Measurements from ENCODE around the gene SYT3. TPM values are rescaled to one million over a fixed set of nuclear protein-coding genes. Genes with fewer than 3 reads are reported as not detected.

The SYT3 gene, protein sequence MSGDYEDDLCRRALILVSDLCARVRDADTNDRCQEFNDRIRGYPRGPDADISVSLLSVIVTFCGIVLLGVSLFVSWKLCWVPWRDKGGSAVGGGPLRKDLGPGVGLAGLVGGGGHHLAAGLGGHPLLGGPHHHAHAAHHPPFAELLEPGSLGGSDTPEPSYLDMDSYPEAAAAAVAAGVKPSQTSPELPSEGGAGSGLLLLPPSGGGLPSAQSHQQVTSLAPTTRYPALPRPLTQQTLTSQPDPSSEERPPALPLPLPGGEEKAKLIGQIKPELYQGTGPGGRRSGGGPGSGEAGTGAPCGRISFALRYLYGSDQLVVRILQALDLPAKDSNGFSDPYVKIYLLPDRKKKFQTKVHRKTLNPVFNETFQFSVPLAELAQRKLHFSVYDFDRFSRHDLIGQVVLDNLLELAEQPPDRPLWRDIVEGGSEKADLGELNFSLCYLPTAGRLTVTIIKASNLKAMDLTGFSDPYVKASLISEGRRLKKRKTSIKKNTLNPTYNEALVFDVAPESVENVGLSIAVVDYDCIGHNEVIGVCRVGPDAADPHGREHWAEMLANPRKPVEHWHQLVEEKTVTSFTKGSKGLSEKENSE
- total RNA-seq (2012; rRNA removed), result not detected in 2 replicates

DNA sequence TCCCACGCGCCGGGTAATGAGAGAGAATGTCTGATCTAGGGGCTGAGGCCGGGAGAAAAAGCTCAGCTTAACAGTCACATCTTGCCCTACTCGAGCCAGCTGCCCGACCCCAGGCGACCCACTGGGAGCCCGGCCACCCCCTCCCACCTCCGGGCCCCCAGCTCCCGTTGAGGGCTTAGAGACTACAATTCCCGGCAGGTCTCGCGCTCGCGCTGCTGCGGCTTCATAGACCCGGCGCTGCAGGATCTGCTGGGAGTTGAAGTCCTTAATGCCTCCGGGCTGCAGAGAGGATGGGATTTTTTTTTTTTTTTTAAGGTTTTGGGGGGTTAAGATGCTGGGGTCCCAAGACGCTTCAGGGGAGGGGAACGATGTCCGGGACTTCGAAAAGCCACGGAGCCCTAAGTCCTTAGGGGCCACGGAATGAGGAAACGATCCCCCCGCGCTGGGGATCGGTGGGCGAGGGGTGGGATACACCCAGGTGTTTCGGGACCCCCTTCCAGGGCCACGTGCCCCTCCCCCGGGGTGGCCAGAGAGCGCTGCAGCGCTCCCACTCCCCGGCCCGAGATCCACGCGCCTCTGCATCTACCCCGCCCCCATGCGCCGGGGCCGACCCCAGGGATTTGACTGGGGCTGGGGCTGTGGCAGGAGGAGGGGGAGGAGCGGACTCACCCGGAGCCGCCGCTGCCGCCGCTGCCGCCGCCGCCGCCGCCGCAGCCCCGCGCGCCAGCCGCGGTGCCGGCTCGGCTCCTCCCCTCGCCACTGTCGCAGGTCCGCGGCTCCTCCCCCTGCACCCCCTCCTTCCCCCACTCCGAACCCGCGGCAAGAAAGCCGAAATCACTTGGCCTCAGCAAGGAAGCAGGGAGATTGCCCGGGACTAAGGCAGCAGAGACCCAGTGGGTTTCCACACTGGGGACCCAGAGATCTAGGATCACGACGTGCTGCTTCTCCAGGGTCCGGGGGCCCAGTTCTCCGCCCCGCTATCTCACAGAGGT lies at the start of gene SYT3:
Gene SYT3, minus strand, starts transcription at position 761 of the 992 bp plus-strand sequence. CDS start 2,470 bp downstream, outside the sequence.
- H3K9me3 ChIP-seq (replicated peaks; ENCODE audit: low read length), result peaks cover 5% of the 10 kb centered on the region
- peak within 1 kb of the TSS; percentile 29 for H3K4me2 ChIP-seq (ENCODE audit: low read length)
- H3K4me3 ChIP-seq (ENCODE audit: low read length), result no peak within 1 kb of the TSS
- peaks cover 17% of the 10 kb centered on the region for H3K27me3 ChIP-seq (ENCODE audit: control insufficient read depth, insufficient read depth, low read length)
- H3K36me3 ChIP-seq (ENCODE audit: insufficient read depth, low read length), result no peaks in the 10 kb centered on the region
- H3K9ac ChIP-seq (ENCODE audit: low read depth, low read length), result no peak within 1 kb of the TSS
- no peaks in the 10 kb centered on the region for H3K4me1 ChIP-seq (ENCODE audit: control insufficient read depth, insufficient read depth, low read length)

- H3K9ac ChIP-seq (ENCODE audit: low read depth, low read length), result no peak overlapping the region
- H3K4me2 ChIP-seq (ENCODE audit: low read length), result no peak overlapping the region
- H3K36me3 ChIP-seq (ENCODE audit: insufficient read depth, low read length), result no peaks in the 10 kb centered on the region
- no peaks in the 10 kb centered on the region for H3K9me3 ChIP-seq (replicated peaks; ENCODE audit: low read length)
- H3K4me1 ChIP-seq (ENCODE audit: control insufficient read depth, insufficient read depth, low read length), result no peaks in the 10 kb centered on the region
- H3K27me3 ChIP-seq (ENCODE audit: control insufficient read depth, insufficient read depth, low read length), result peaks cover 14% of the 10 kb centered on the region
- H3K4me3 ChIP-seq (ENCODE audit: low read length), result no peak overlapping the region
Measured at GRCh38 chr19:50688766-50689165, 49.1 kb upstream of the SYT3 start.

GRCh38 chr19:50686310-50687032 lies 46.8 kb upstream of the SYT3 start:
- Histone ChIP-seq H3K27me3 (ENCODE audit: control insufficient read depth, insufficient read depth, low read length) (peaks cover 4% of the 10 kb centered on the region), H3K9ac (ENCODE audit: low read depth, low read length) (no peak overlapping the region), H3K4me2 (ENCODE audit: low read length) (no peak overlapping the region), H3K4me1 (ENCODE audit: control insufficient read depth, insufficient read depth, low read length) (no peaks in the 10 kb centered on the region), H3K9me3 (replicated peaks; ENCODE audit: low read length) (no peaks in the 10 kb centered on the region), H3K4me3 (ENCODE audit: low read length) (no peak overlapping the region), H3K36me3 (ENCODE audit: insufficient read depth, low read length) (no peaks in the 10 kb centered on the region)

GRCh38 chr19:50679177-50680125 lies 39.8 kb upstream of the SYT3 start:
- H3K36me3 ChIP-seq (ENCODE audit: insufficient read depth, low read length), result no peaks in the 10 kb centered on the region
- H3K9ac ChIP-seq (ENCODE audit: low read depth, low read length), result no peak overlapping the region
- H3K4me2 ChIP-seq (ENCODE audit: low read length), result no peak overlapping the region
- H3K27me3 ChIP-seq (ENCODE audit: control insufficient read depth, insufficient read depth, low read length), result no peaks in the 10 kb centered on the region
- no peaks in the 10 kb centered on the region for H3K4me1 ChIP-seq (ENCODE audit: control insufficient read depth, insufficient read depth, low read length)
- H3K4me3 ChIP-seq (ENCODE audit: low read length), result no peak overlapping the region
- H3K9me3 ChIP-seq (replicated peaks; ENCODE audit: low read length), result no peaks in the 10 kb centered on the region

DNA sequence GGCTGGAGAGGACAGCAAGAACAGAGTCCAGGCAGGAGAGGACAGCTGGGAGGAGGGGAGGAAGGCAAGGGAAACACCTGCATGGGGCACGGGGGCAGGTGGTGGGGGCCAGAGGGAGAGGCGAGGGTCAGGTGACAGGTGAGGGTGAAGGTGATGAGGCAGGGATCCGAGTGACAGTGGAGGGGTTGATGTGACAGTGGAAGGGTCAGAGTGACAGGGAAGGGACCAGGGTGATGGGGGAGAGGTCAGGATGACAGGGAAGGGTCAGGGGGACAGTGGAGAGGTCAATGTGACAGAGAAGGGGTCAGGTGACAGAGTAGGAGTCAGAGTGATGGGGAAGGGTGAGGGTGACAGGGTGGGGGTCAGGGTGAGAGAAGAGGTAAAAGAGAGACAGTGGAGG lies 38.6 kb upstream of the SYT3 start:
- H3K4me1 ChIP-seq (ENCODE audit: control insufficient read depth, insufficient read depth, low read length), result no peaks in the 10 kb centered on the region
- H3K27me3 ChIP-seq (ENCODE audit: control insufficient read depth, insufficient read depth, low read length), result peaks cover 4% of the 10 kb centered on the region
- no peak overlapping the region for H3K4me3 ChIP-seq (ENCODE audit: low read length)
- no peak overlapping the region for H3K9ac ChIP-seq (ENCODE audit: low read depth, low read length)
- no peaks in the 10 kb centered on the region for H3K9me3 ChIP-seq (replicated peaks; ENCODE audit: low read length)
- no peak overlapping the region for H3K4me2 ChIP-seq (ENCODE audit: low read length)
- no peaks in the 10 kb centered on the region for H3K36me3 ChIP-seq (ENCODE audit: insufficient read depth, low read length)

- Histone ChIP-seq H3K27me3 (ENCODE audit: control insufficient read depth, insufficient read depth, low read length) (peaks cover 4% of the 10 kb centered on the region), H3K4me1 (ENCODE audit: control insufficient read depth, insufficient read depth, low read length) (no peaks in the 10 kb centered on the region), H3K9ac (ENCODE audit: low read depth, low read length) (no peak overlapping the region), H3K36me3 (ENCODE audit: insufficient read depth, low read length) (no peaks in the 10 kb centered on the region), H3K9me3 (replicated peaks; ENCODE audit: low read length) (no peaks in the 10 kb centered on the region), H3K4me2 (ENCODE audit: low read length) (no peak overlapping the region), H3K4me3 (ENCODE audit: low read length) (no peak overlapping the region)
Measured at GRCh38 chr19:50677636-50678035, 38.0 kb upstream of the SYT3 start.

- Histone ChIP-seq H3K36me3 (ENCODE audit: insufficient read depth, low read length) (no peaks in the 10 kb centered on the region), H3K4me1 (ENCODE audit: control insufficient read depth, insufficient read depth, low read length) (no peaks in the 10 kb centered on the region), H3K27me3 (ENCODE audit: control insufficient read depth, insufficient read depth, low read length) (peaks cover 4% of the 10 kb centered on the region), H3K4me3 (ENCODE audit: low read length) (no peak overlapping the region), H3K4me2 (ENCODE audit: low read length) (no peak overlapping the region), H3K9me3 (replicated peaks; ENCODE audit: low read length) (no peaks in the 10 kb centered on the region), H3K9ac (ENCODE audit: low read depth, low read length) (no peak overlapping the region)
Measured at GRCh38 chr19:50676625-50677197, 37.0 kb upstream of the SYT3 start.

GRCh38 chr19:50673118-50673517 lies 33.4 kb upstream of the SYT3 start:
- peaks cover 16% of the 10 kb centered on the region for H3K27me3 ChIP-seq (ENCODE audit: control insufficient read depth, insufficient read depth, low read length)
- no peak overlapping the region for H3K9ac ChIP-seq (ENCODE audit: low read depth, low read length)
- H3K4me2 ChIP-seq (ENCODE audit: low read length), result no peak overlapping the region
- no peak overlapping the region for H3K4me3 ChIP-seq (ENCODE audit: low read length)
- H3K36me3 ChIP-seq (ENCODE audit: insufficient read depth, low read length), result no peaks in the 10 kb centered on the region
- no peaks in the 10 kb centered on the region for H3K4me1 ChIP-seq (ENCODE audit: control insufficient read depth, insufficient read depth, low read length)
- no peaks in the 10 kb centered on the region for H3K9me3 ChIP-seq (replicated peaks; ENCODE audit: low read length)

DNA sequence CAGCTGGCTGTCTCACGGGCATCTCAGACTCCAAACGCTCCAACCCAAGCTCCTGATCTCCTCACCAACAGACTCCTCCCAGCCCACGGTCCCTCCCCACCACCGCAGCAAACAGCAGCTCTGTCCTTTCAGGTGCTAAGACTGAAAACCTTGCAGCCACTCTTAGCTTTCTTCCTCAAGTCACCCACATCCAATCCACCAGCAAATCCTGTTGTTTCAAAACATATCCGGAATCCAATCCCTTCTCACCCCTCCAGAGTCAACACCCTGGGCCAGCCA lies 30.4 kb upstream of the SYT3 start:
- no peak overlapping the region for H3K4me2 ChIP-seq (ENCODE audit: low read length)
- no peaks in the 10 kb centered on the region for H3K9me3 ChIP-seq (replicated peaks; ENCODE audit: low read length)
- H3K4me1 ChIP-seq (ENCODE audit: control insufficient read depth, insufficient read depth, low read length), result no peaks in the 10 kb centered on the region
- H3K27me3 ChIP-seq (ENCODE audit: control insufficient read depth, insufficient read depth, low read length), result peaks cover 21% of the 10 kb centered on the region
- no peaks in the 10 kb centered on the region for H3K36me3 ChIP-seq (ENCODE audit: insufficient read depth, low read length)
- no peak overlapping the region for H3K9ac ChIP-seq (ENCODE audit: low read depth, low read length)
- H3K4me3 ChIP-seq (ENCODE audit: low read length), result no peak overlapping the region

Data from skeletal muscle satellite cell (primary cell).